Placental epithelial cell (primary cell): ENCODE results near the gene FAM43A. TPM values are rescaled to one million over a fixed set of nuclear protein-coding genes. Genes with fewer than 3 reads are reported as not detected.

Experiments used
- small RNA-seq: library from RNA; depleted of rRNA; stranded (forward); fragments of <200 nt; gene quantifications from one replicate; pipeline ENCODE3, GENCODE V24; 2012
- total RNA-seq: library from RNA; depleted of rRNA; stranded (reverse); fragments of >200 nt; gene quantifications from 2 replicates; pipeline ENCODE4 v1.2.3, GENCODE V29; 2012

The FAM43A gene, protein sequence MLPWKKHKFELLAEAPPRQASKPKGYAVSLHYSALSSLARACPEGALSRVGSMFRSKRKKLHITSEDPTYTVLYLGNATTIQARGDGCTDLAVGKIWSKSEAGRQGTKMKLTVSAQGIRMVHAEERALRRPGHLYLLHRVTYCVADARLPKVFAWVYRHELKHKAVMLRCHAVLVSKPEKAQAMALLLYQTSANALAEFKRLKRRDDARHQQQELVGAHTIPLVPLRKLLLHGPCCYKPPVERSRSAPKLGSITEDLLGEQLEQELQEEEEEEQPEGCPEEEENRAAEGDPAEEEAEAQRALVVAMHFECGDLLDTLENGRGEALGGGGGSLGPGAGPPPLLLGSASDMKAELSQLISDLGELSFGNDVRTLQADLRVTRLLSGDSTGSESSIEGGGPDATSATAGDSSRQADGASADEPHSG
- 0.22 and 0.39 TPM in 2 replicates for total RNA-seq

DNA sequence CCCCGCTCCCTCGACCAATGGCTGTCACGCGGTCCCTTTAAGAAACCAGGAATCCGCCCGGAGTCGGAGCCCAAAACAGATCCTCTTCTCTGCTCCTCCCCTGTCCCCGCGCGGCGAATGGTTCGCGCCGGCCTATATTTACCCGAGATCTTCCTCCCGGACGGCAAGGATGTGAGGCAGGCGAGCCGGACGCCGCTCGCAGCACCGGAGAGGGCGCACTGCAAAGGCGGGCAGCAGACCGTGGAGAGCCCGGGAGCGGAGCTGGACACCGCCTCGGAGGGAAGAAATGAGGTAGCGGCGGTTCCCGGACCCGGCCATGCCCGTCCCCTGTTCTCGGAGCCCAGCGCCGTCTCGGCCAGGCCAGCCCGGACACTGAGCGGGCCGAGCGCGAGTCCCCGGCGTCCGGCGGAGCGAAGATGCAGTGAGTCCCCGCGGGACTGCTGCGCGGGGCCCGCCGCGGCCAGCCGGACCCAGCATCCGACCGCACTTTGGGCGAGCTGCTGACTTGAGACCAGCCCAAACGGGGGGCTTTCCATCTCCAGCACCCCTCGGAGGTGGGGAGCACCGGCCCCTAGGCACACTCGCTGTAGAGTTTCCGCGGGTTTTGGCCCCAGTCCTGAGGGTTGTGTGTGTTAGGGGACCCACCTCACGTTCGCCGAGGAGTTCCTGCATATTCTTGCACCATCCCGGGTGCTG is at the start of gene FAM43A:
Gene FAM43A (plus strand): TSS at position 166 of the 696 bp plus-strand sequence. CDS start 944 bp downstream, outside the sequence.

DNA sequence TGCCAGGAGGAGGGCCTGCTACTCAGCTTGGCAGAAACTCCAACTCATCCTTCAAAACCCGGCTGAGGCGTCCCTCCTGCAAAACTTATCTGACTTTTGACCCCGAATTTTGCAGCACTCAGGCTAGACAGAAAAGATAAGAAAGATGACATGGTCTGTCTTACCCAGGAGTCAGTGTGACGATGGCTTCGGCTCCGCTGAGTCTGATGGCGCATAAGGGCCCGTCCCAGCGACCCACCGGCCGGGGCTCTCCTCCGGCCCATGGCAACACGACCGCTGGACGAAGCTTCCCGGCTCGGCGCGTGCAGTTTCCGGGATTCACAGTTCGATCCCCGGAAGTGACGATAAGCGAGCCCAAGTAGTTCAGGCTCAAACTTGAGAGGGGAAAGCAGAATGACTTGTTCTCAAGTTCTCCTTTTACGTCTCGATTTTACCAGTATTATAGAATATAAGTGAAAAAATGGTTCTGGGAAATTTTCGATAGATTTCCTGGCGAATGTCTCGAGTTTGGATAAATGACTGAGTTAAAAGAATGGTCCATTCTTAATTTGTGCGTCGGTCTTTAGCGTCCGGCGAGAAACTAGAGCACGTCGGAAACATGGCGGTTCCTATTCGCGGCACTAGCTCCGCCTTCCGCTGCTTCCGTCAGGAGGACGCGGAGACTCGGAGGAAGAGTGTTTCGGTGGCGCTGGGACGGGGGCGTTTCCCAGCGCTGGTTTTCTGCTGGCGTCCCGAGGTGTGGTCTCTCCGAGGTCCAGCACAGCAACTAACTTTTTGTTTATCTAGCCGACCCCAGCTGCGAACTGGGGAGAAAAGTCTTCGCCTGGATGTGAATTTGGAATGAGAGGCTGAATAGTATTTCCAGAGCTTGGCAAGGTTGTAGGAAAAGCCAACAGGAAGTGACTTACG is 13.5 kb upstream of the FAM43A start, which contains the start of gene LSG1:
Gene LSG1 (minus strand): TSS at position 292 of the 909 bp plus-strand sequence. CDS start 29 bp downstream, at position 263.

Small RNA genes lying within 50 kb of the gene (small RNA-seq; reads per million reads assigned to genes)
- gene AC046143.2: not detected

Other genes starting within 250 kb of the FAM43A start
- gene ATP13A3, start 198.9 kb upstream of the FAM43A start, total RNA-seq: 47.1 and 73.9 TPM in 2 replicates
- gene TMEM44, start 52.5 kb upstream of the FAM43A start, total RNA-seq: 15.5 and 23.9 TPM in 2 replicates
- gene LSG1, start 13.7 kb upstream of the FAM43A start, total RNA-seq: 21.8 and 24.7 TPM in 2 replicates